ENCODE measurements around the gene IQCE.

DNA sequence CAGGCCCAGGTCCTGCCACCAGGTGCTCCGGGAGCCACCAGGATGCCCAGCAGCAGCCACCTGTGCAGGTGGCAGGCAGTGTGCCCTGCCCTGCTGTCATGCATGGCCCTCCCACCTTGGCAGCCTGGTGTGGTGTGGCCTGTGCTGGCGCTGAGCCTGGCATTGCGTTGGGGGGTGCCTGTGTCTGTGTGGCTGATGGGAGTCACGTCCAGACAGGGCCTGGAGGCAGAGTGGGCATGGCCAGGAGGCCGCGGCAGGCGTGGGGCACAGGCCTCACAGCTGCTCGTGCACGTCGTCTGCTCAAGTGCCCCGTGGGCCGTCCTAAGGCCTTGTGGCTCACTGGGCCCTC is 81.7 kb downstream of the IQCE start:
- TF ChIP-seq, protein P1, sequence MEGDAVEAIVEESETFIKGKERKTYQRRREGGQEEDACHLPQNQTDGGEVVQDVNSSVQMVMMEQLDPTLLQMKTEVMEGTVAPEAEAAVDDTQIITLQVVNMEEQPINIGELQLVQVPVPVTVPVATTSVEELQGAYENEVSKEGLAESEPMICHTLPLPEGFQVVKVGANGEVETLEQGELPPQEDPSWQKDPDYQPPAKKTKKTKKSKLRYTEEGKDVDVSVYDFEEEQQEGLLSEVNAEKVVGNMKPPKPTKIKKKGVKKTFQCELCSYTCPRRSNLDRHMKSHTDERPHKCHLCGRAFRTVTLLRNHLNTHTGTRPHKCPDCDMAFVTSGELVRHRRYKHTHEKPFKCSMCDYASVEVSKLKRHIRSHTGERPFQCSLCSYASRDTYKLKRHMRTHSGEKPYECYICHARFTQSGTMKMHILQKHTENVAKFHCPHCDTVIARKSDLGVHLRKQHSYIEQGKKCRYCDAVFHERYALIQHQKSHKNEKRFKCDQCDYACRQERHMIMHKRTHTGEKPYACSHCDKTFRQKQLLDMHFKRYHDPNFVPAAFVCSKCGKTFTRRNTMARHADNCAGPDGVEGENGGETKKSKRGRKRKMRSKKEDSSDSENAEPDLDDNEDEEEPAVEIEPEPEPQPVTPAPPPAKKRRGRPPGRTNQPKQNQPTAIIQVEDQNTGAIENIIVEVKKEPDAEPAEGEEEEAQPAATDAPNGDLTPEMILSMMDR (IDR thresholded peaks at IDR 0.05), result no peak
- TF ChIP-seq POLR2A (IDR thresholded peaks at IDR 0.05), result no peak
